Measurements from ENCODE around the gene HMG20B. TPM values are rescaled to one million over a fixed set of nuclear protein-coding genes. Genes with fewer than 3 reads are reported as not detected.

HMG20B gene
- total and polyA plus RNA-seq, 2 donors: 30.6 to 109 TPM

- H3K27ac ChIP-seq (ENCODE audit: low read depth): no peak overlapping the region
- WGBS: 92% methylated on average over 17 of the region's 17 CpGs
- peaks cover 7% of the 10 kb centered on the region for H3K36me3 ChIP-seq (ENCODE audit: insufficient read depth)
- DNase-seq (ENCODE audit: extremely low spot score): no peak
- H3K4me3 ChIP-seq (ENCODE audit: low read depth, low read length): no peak overlapping the region
- H3K4me1 ChIP-seq (ENCODE audit: insufficient read depth): no peaks in the 10 kb centered on the region
Observed at GRCh38 chr19:3533033-3533432, 39.7 kb upstream of the HMG20B start.

- no peak for DNase-seq (ENCODE audit: extremely low spot score)
- Histone ChIP-seq H3K36me3 (ENCODE audit: insufficient read depth) (peaks cover 7% of the 10 kb centered on the region), H3K4me1 (ENCODE audit: insufficient read depth) (no peaks in the 10 kb centered on the region), H3K27ac (ENCODE audit: low read depth) (no peak overlapping the region), H3K4me3 (ENCODE audit: low read depth, low read length) (no peak overlapping the region)
- WGBS: 83% methylated on average over 12 of the region's 12 CpGs
Observed at GRCh38 chr19:3533563-3534216, 39.1 kb upstream of the HMG20B start.

GRCh38 chr19:3534375-3535234 lies 38.1 kb upstream of the HMG20B start:
- H3K27ac ChIP-seq (ENCODE audit: low read depth): no peak overlapping the region
- no peak overlapping the region for H3K4me3 ChIP-seq (ENCODE audit: low read depth, low read length)
- H3K4me1 ChIP-seq (ENCODE audit: insufficient read depth): no peaks in the 10 kb centered on the region
- WGBS: 92% methylated on average over 38 of the region's 38 CpGs
- DNase-seq (ENCODE audit: extremely low spot score): no peak
- H3K36me3 ChIP-seq (ENCODE audit: insufficient read depth): peaks cover 7% of the 10 kb centered on the region

- Histone ChIP-seq H3K27ac (ENCODE audit: low read depth) (no peak overlapping the region), H3K4me3 (ENCODE audit: low read depth, low read length) (no peak overlapping the region), H3K4me1 (ENCODE audit: insufficient read depth) (no peaks in the 10 kb centered on the region), H3K36me3 (ENCODE audit: insufficient read depth) (peaks cover 7% of the 10 kb centered on the region)
- no peak for DNase-seq (ENCODE audit: extremely low spot score)
- WGBS: 90% methylated on average over 9 of the region's 9 CpGs
Observed at GRCh38 chr19:3535235-3535535, 37.6 kb upstream of the HMG20B start.

GRCh38 chr19:3535563-3535965 lies 37.2 kb upstream of the HMG20B start:
- 92% methylated on average over 14 of the region's 14 CpGs for WGBS
- Histone ChIP-seq H3K27ac (ENCODE audit: low read depth) (no peak overlapping the region), H3K36me3 (ENCODE audit: insufficient read depth) (peaks cover 7% of the 10 kb centered on the region), H3K4me1 (ENCODE audit: insufficient read depth) (no peaks in the 10 kb centered on the region), H3K4me3 (ENCODE audit: low read depth, low read length) (no peak overlapping the region)
- no peak for DNase-seq (ENCODE audit: extremely low spot score)

- Histone ChIP-seq H3K4me1 (ENCODE audit: insufficient read depth) (no peaks in the 10 kb centered on the region), H3K27ac (ENCODE audit: low read depth) (no peak overlapping the region), H3K36me3 (ENCODE audit: insufficient read depth) (peaks cover 7% of the 10 kb centered on the region), H3K4me3 (ENCODE audit: low read depth, low read length) (no peak overlapping the region)
- no peak for DNase-seq (ENCODE audit: extremely low spot score)
- 84% methylated on average over 10 of the region's 10 CpGs for WGBS
Observed at GRCh38 chr19:3535981-3536380, 36.8 kb upstream of the HMG20B start.

- peaks cover 5% of the 10 kb centered on the region for H3K36me3 ChIP-seq (ENCODE audit: insufficient read depth)
- no peak overlapping the region for H3K27ac ChIP-seq (ENCODE audit: low read depth)
- H3K4me1 ChIP-seq (ENCODE audit: insufficient read depth): no peaks in the 10 kb centered on the region
- DNase-seq (ENCODE audit: extremely low spot score): no peak
- WGBS: 67% methylated on average over 27 of the region's 27 CpGs
- H3K4me3 ChIP-seq (ENCODE audit: low read depth, low read length): no peak overlapping the region
Observed at GRCh38 chr19:3536429-3537100, 36.2 kb upstream of the HMG20B start.

GRCh38 chr19:3537101-3537437 lies 35.7 kb upstream of the HMG20B start:
- Histone ChIP-seq H3K27ac (ENCODE audit: low read depth) (no peak overlapping the region), H3K36me3 (ENCODE audit: insufficient read depth) (peaks cover under 1% of the 10 kb centered on the region), H3K4me1 (ENCODE audit: insufficient read depth) (no peaks in the 10 kb centered on the region), H3K4me3 (ENCODE audit: low read depth, low read length) (no peak overlapping the region)
- no peak for DNase-seq (ENCODE audit: extremely low spot score)
- 67% methylated on average over 13 of the region's 13 CpGs for WGBS

GRCh38 chr19:3537438-3538240 lies 35.1 kb upstream of the HMG20B start:
- 83% methylated on average over 22 of the region's 22 CpGs for WGBS
- DNase-seq (ENCODE audit: extremely low spot score): no peak
- no peak overlapping the region for H3K4me3 ChIP-seq (ENCODE audit: low read depth, low read length)
- no peaks in the 10 kb centered on the region for H3K36me3 ChIP-seq (ENCODE audit: insufficient read depth)
- no peak overlapping the region for H3K27ac ChIP-seq (ENCODE audit: low read depth)
- no peaks in the 10 kb centered on the region for H3K4me1 ChIP-seq (ENCODE audit: insufficient read depth)

- H3K36me3 ChIP-seq (ENCODE audit: insufficient read depth): no peaks in the 10 kb centered on the region
- H3K4me1 ChIP-seq (ENCODE audit: insufficient read depth): no peaks in the 10 kb centered on the region
- H3K27ac ChIP-seq (ENCODE audit: low read depth): no peak overlapping the region
- WGBS: 81% methylated on average over 25 of the region's 25 CpGs
- no peak overlapping the region for H3K4me3 ChIP-seq (ENCODE audit: low read depth, low read length)
- no peak for DNase-seq (ENCODE audit: extremely low spot score)
Observed at GRCh38 chr19:3538258-3538929, 34.4 kb upstream of the HMG20B start.

- H3K4me1 ChIP-seq (ENCODE audit: insufficient read depth): no peaks in the 10 kb centered on the region
- 58% methylated on average over 28 of the region's 28 CpGs for WGBS
- H3K27ac ChIP-seq (ENCODE audit: low read depth): no peak within 1 kb of the TSS
- H3K4me3 ChIP-seq (ENCODE audit: low read depth, low read length): no peak within 1 kb of the TSS
- no peak for DNase-seq (ENCODE audit: extremely low spot score)
- no peaks in the 10 kb centered on the region for H3K36me3 ChIP-seq (ENCODE audit: insufficient read depth)
Observed at GRCh38 chr19:3538965-3539755, 33.6 kb upstream of the HMG20B start, which contains the start of gene TEKTIP1. Gene TEKTIP1 (plus strand): TSS chr19:3539174. CDS start chr19:3539178, 4 bp downstream.

GRCh38 chr19:3539756-3540118 lies 33.0 kb upstream of the HMG20B start:
- Histone ChIP-seq H3K4me3 (ENCODE audit: low read depth, low read length) (no peak overlapping the region), H3K27ac (ENCODE audit: low read depth) (no peak overlapping the region), H3K36me3 (ENCODE audit: insufficient read depth) (no peaks in the 10 kb centered on the region), H3K4me1 (ENCODE audit: insufficient read depth) (no peaks in the 10 kb centered on the region)
- 99% methylated on average over 1 of the region's 1 CpG for whole genome bisulfite sequencing
- no peak for DNase-seq (ENCODE audit: extremely low spot score)
